A549 (cell line): ENCODE measurements around the gene SLC26A8. TPM values are rescaled to one million over a fixed set of nuclear protein-coding genes. Genes with fewer than 3 reads are reported as not detected.
A peak's percentile ranks its signal among the peaks of the same experiment; 100 is the strongest.

Source experiments
- ATAC-seq, 2 experiments: fragments of 200-7000 bp in 1 of 2; fragments of >200 bp in 1 of 2; cut with Nextera tagmentation in 1 of 2; cut with Tn5 transposase in 1 of 2; 3 replicates each; pipeline versions ENCODE4 v1.8.0 to v1.9.1; 2018 to 2020; ENCODE audit warnings: mild to moderate bottlenecking in 1 of 2, moderate library complexity in 1 of 2
- CTCF ChIA-PET: fragments of 300-600 bp; sonication (Branson Sonifier 250); formaldehyde crosslinking; extraction: SDS; loops from one replicate; lab custom pipeline; 2021; ENCODE audit warnings: antibody characterized with exemption, inconsistent platforms; lab: Yijun Ruan, JAX
- POLR2A ChIA-PET: fragments of 350-600 bp; formaldehyde crosslinking; extraction: SDS; loops from one replicate; lab custom pipeline; 2021; ENCODE audit warnings: antibody characterized with exemption, inconsistent platforms; lab: Yijun Ruan, JAX
- DNase-seq, 2 experiments: peaks; one replicate each; pipeline versions ENCODE4 v3.0.0 to v3.0.0-alpha.2; 2011 to 2016; ENCODE audit warnings: low read depth in 1 of 2, low spot score in 1 of 2
- FAIRE-seq: peaks from 2 replicates; lab custom pipeline; 2011; peaks lifted over from hg19 to GRCh38; lab: Jason Lieb, UNC
- H3K27ac ChIP-seq, 2 experiments: fragments of >200 bp; sonication (Bioruptor Twin); formaldehyde crosslinking; 3 replicates each; pipeline ENCODE4 v1.5.1; 2016 to 2017
- H3K4me1 ChIP-seq: fragments of >200 bp; sonication (Bioruptor Twin); formaldehyde crosslinking; 3 replicates; pipeline ENCODE4 v1.6.1; 2016
- H3K4me2 ChIP-seq: fragments of >200 bp; sonication (Bioruptor Twin); formaldehyde crosslinking; 3 replicates; pipeline ENCODE4 v1.6.1; 2016
- H3K4me3 ChIP-seq: fragments of >200 bp; sonication (Bioruptor Twin); formaldehyde crosslinking; 3 replicates; pipeline ENCODE4 v1.5.1; 2016
- H3K9me3 ChIP-seq: fragments of >200 bp; sonication (Bioruptor Twin); formaldehyde crosslinking; 3 replicates; pipeline ENCODE4 v1.6.1; 2016
- CBX8 ChIP-seq: fragments of 200-600 bp; sonication (generic); IDR thresholded peaks from 2 replicates; pipeline ENCODE4 v1.6.1; 2016
- EP300 ChIP-seq, 2 experiments: fragments of >200 bp; sonication (Bioruptor Twin); formaldehyde crosslinking; IDR thresholded peaks; 2 replicates in 1 of 2; 3 replicates in 1 of 2; pipeline ENCODE4 v1.6.1; 2016 to 2017
- FOXS1 ChIP-seq: fragments of 250-450 bp; sonication (Bioruptor Pico); IDR thresholded peaks from 2 replicates; pipeline ENCODE4 v1.5.0; 2020; ENCODE audit warnings: mild to moderate bottlenecking, moderate library complexity
- HDAC2 ChIP-seq: fragments of 200-600 bp; sonication (generic); IDR thresholded peaks from 2 replicates; pipeline ENCODE4 v1.6.1; 2016
- HOXB5 ChIP-seq: fragments of 250-450 bp; sonication (Bioruptor Pico); IDR thresholded peaks from 2 replicates; pipeline ENCODE4 v1.5.0; 2020; ENCODE audit warnings: mild to moderate bottlenecking, moderate library complexity
- JUN ChIP-seq, 2 experiments: fragments of >200 bp; sonication (Bioruptor Twin); formaldehyde crosslinking; IDR thresholded peaks; 2 replicates in 1 of 2; 3 replicates in 1 of 2; pipeline ENCODE4 v1.6.1; 2016 to 2017
- MAFK ChIP-seq: fragments of 450-650 bp; IDR thresholded peaks from 2 replicates; pipeline ENCODE4 v1.6.1; 2014; ENCODE audit not compliant: partially characterized antibody
- MYC ChIP-seq: IDR thresholded peaks from 2 replicates; pipeline ENCODE4 v1.6.1; 2012; ENCODE audit warnings: mild to moderate bottlenecking, inconsistent platforms, low read length, improper control_type of control experiment, borderline replicate concordance
- NFE2L2 ChIP-seq: fragments of 150-350 bp; conservative IDR thresholded peaks from 2 replicates; pipeline ENCODE4 v1.6.1; 2014; ENCODE audit warnings: low read length
- NPAS2 ChIP-seq: fragments of 250-450 bp; sonication (Bioruptor Pico); IDR thresholded peaks from 2 replicates; pipeline ENCODE4 v1.8.0; 2022; ENCODE audit warnings: mild to moderate bottlenecking, moderate library complexity, borderline replicate concordance
- POLR2A ChIP-seq: IDR thresholded peaks from 2 replicates; pipeline ENCODE4 v1.6.1; 2012; ENCODE audit warnings: mild to moderate bottlenecking, low read length
- RAD21 ChIP-seq, 2 experiments: fragments of >200 bp in 1 of 2; sonication (Bioruptor Twin) in 1 of 2; formaldehyde crosslinking in 1 of 2; IDR thresholded peaks in 1 of 2; conservative IDR thresholded peaks in 1 of 2; 2 replicates in 1 of 2; 3 replicates in 1 of 2; pipeline ENCODE4 v1.6.1; 2012 to 2018; ENCODE audit warnings: inconsistent platforms in 1 of 2
- SMC3 ChIP-seq: fragments of >200 bp; sonication (Bioruptor Twin); formaldehyde crosslinking; IDR thresholded peaks from 3 replicates; pipeline ENCODE4 v1.6.1; 2018; ENCODE audit warnings: inconsistent platforms
- SREBF2 ChIP-seq: fragments of 450-650 bp; IDR thresholded peaks from 2 replicates; pipeline ENCODE4 v1.6.1; 2014; ENCODE audit warnings: mild to moderate bottlenecking, moderate library complexity
- TFCP2L1 ChIP-seq: fragments of 250-450 bp; sonication (Bioruptor Pico); IDR thresholded peaks from 2 replicates; pipeline ENCODE4 v1.5.0; 2021; ENCODE audit warnings: mild to moderate bottlenecking
- TP53 ChIP-seq: fragments of 250-450 bp; sonication (Bioruptor Pico); IDR thresholded peaks from 2 replicates; pipeline ENCODE4 v1.5.0; 2021; ENCODE audit warnings: mild to moderate bottlenecking, moderate library complexity
- WGBS: methylation state at CpG from one replicate; pipeline ENCODE4 v1.1.6; 2017; ENCODE audit errors: missing lambda C conversion rate; 5-methylcytosine and 5-hydroxymethylcytosine counted together
- polyA plus RNA-seq, 4 experiments: library from polyadenylated mRNA; depleted of rRNA in 3 of 4; stranded (reverse); fragments of >200 nt; fragmentation: RNase III in 1 of 4; extraction: RNeasy Plus Mini Kit Qiagen cat#74134 plus additional on column Dnase treatment in 1 of 4; gene quantifications; 2 replicates in 3 of 4; 3 replicates in 1 of 4; pipeline ENCODE4 v1.2.3, GENCODE V29; 2011 to 2017
- TF ChIP-seq, protein P1 (sequence below): fragments of 450-650 bp; IDR thresholded peaks from 2 replicates; pipeline ENCODE4 v1.6.1; 2014; ENCODE audit warnings: antibody characterized with exemption
- TF ChIP-seq, protein P2 (sequence below): IDR thresholded peaks from 2 replicates; pipeline ENCODE4 v1.6.1; 2012
- TF ChIP-seq, protein P3 (sequence below): fragments of >200 bp; sonication (Bioruptor Twin); formaldehyde crosslinking; IDR thresholded peaks from 3 replicates; pipeline ENCODE4 v1.6.1; 2016
- TF ChIP-seq, protein P4 (sequence below): IDR thresholded peaks from 2 replicates; pipeline ENCODE4 v1.6.1; 2012; ENCODE audit warnings: low read depth, borderline replicate concordance
- TF ChIP-seq, protein P5 (sequence below): IDR thresholded peaks from 2 replicates; pipeline ENCODE4 v1.6.1; 2012

The SLC26A8 gene
- polyA plus RNA-seq, 2 of the 4 experiments (the other 2 are of a cell fraction): not detected

DNA sequence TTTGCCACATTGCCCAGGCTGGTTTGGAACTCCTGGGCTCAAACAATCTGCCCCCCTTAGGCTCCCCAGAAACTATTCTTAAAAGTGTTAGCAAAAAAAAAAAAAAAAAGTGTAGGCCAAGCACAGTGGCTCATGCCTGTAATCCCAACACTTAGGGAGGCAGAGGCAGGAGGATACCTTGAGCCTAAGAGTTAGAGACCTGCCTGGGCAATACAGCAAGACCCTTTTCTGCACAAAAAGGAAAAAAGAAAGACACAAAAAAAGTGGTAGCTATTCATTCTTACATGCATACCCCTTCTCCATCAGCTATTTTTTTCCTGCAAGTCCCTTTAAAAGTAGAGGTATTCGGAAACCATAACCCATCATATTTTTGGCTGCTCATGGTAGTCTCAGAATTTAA is 100.3 kb downstream of the SLC26A8 start (continued):
- TF ChIP-seq, protein P1, sequence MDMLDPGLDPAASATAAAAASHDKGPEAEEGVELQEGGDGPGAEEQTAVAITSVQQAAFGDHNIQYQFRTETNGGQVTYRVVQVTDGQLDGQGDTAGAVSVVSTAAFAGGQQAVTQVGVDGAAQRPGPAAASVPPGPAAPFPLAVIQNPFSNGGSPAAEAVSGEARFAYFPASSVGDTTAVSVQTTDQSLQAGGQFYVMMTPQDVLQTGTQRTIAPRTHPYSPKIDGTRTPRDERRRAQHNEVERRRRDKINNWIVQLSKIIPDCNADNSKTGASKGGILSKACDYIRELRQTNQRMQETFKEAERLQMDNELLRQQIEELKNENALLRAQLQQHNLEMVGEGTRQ: no peak
- no peak for TF ChIP-seq EP300 (IDR thresholded peaks at IDR 0.05)

DNA sequence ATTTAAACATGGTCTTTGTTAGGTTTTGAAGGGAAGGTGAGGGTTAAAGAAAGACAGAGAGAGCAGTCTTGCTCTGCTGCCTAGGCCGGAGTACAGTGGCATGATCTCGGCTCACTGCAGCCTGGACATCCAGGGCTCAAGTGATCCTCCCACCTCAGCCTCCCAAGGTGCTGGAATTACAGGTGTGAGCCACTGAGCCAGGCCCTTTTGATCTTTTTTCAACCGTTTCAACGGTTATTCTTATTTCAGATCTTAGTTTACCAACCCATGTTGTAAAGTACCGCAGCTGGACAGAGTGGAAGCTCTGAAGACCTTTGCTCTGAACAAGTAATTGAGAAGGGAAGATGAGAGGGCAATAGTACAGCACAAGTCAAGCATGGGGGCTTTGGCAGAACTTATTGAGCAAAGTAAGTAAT is 102.3 kb downstream of the SLC26A8 start:
- CTCF ChIA-PET: no interaction called here
- Histone ChIP-seq H3K4me2 (peak overlapping the region; percentile 92), H3K4me1 (peaks cover 27% of the 10 kb centered on the region; the same call in 2 of the 3 replicates), H3K9me3 (no peaks in the 10 kb centered on the region), H3K4me3 (peak overlapping the region; percentile 69), H3K27ac (peak overlapping the region; percentile 82 to 99; a peak in 4 of 6 replicates)
- FAIRE-seq: no peak
- WGBS: 66% methylated on average over 5 of the region's 5 CpGs
- ATAC-seq: no peak
- DNase-seq: no peak
- POLR2A ChIA-PET: interaction anchor here (2.6 kb wide), 1 partner anchor 106 kb away, joined by 13 read pairs; the partner anchor contains the start of gene MAPK14
- TF ChIP-seq CBX8 (no peak), TFCP2L1 (no peak), RAD21 (conservative IDR thresholded peaks at IDR 0.05 in 1 of 2, IDR thresholded peaks at IDR 0.05 in 1 of 2) (no peak), SREBF2 (no peak), FOXS1 (CRISPR knock-in tag) (no peak), HOXB5 (no peak), SMC3 (no peak), NFE2L2 (no peak), EP300 (IDR thresholded peaks at IDR 0.05) (no peak)
- TF ChIP-seq, protein P2, sequence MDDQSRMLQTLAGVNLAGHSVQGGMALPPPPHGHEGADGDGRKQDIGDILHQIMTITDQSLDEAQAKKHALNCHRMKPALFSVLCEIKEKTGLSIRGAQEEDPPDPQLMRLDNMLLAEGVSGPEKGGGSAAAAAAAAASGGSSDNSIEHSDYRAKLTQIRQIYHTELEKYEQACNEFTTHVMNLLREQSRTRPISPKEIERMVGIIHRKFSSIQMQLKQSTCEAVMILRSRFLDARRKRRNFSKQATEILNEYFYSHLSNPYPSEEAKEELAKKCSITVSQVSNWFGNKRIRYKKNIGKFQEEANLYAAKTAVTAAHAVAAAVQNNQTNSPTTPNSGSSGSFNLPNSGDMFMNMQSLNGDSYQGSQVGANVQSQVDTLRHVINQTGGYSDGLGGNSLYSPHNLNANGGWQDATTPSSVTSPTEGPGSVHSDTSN: no peak
- TF ChIP-seq, protein P3, sequence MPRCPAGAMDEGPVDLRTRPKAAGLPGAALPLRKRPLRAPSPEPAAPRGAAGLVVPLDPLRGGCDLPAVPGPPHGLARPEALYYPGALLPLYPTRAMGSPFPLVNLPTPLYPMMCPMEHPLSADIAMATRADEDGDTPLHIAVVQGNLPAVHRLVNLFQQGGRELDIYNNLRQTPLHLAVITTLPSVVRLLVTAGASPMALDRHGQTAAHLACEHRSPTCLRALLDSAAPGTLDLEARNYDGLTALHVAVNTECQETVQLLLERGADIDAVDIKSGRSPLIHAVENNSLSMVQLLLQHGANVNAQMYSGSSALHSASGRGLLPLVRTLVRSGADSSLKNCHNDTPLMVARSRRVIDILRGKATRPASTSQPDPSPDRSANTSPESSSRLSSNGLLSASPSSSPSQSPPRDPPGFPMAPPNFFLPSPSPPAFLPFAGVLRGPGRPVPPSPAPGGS: no peak

DNA sequence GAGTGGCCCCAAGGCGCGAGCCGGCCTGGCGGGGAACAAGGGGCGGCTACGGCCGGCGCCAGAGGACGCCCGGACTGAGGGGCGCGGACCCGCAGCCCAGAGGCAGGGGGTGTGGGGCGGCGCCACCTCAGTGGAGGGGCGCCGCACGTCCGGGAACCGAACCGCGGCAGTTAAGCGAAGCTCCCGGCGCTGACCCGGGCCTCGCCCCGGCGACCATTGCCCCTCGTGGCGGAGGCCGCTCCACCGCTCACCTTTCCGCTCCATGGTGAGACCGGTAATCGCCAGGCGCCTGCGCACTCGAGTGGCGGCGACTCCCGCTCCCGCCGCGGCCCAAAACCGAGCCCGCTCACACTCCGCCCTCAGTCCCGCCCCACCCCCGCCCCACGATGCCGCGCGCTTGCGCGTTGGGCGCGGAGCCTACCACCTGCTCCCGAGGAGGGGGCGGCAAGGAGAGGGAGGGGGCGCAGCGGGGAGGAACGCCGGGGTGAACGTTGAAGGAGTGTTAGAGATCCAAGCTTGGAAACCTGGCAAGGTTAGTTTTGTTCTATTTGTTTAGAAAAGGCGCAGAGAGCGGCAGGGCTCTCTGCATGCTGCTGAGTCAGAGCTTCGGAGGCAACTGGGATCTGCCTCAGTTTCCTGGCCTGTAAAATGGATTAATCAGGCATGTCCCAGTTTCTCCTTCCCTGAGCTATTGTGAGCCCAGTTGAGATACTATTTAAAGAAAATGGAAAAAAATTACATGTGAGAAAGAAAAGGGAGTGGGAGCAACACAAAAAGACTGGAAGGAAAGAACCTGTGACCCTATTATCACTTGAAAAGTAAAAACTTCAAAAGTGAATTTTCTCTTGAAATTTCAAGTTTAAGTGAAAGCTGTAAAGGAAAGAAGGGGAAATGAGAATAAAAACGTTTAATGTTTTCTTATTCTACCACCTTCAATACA is 103.4 kb downstream of the SLC26A8 start, which contains the start of gene SRPK1:
SRPK1 (minus strand) TSS at position 306 of the 940 bp plus-strand sequence; CDS start at position 264, 42 bp downstream.
- peak; percentile 95 for ATAC-seq
- POLR2A ChIA-PET: interaction anchor here (0.9 to 2.6 kb wide), 2 partner anchors 107 to 204 kb away, joined by 3 to 13 read pairs; partner anchors contain the start of gene MAPK14
- no peak for TF ChIP-seq NPAS2
- TF ChIP-seq POLR2A: peak; percentile 87
- no peak for TF ChIP-seq NFE2L2
- TF ChIP-seq, protein P4, sequence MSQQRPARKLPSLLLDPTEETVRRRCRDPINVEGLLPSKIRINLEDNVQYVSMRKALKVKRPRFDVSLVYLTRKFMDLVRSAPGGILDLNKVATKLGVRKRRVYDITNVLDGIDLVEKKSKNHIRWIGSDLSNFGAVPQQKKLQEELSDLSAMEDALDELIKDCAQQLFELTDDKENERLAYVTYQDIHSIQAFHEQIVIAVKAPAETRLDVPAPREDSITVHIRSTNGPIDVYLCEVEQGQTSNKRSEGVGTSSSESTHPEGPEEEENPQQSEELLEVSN: peak; percentile 61
- TF ChIP-seq MAFK: peak; percentile 47
- peak in 1 of 2 experiments; percentile 66; a peak in 1 of 5 replicates for TF ChIP-seq JUN (IDR thresholded peaks at IDR 0.05)
- 0 out of 2 replicates have a peak, but pooled peaks have one; percentile 30 for TF ChIP-seq TFCP2L1
- TF ChIP-seq MYC: peak; percentile 41; the same call in 1 of the 2 replicates
- TF ChIP-seq TP53 (CRISPR knock-in tag): no peak
- TF ChIP-seq, protein P5, sequence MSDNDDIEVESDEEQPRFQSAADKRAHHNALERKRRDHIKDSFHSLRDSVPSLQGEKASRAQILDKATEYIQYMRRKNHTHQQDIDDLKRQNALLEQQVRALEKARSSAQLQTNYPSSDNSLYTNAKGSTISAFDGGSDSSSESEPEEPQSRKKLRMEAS: peak; percentile 79
- TF ChIP-seq HDAC2: peak; percentile 71; the same call in 1 of the 2 replicates
- TF ChIP-seq, all 56 proteins: peak for 8
- Histone ChIP-seq H3K9me3 (no peaks in the 10 kb centered on the region), H3K27ac (peak within 1 kb of the TSS; percentile 82 to 99), H3K4me1 (peaks cover 27% of the 10 kb centered on the region; the same call in 2 of the 3 replicates), H3K4me2 (peak within 1 kb of the TSS; percentile 95), H3K4me3 (peak within 1 kb of the TSS; percentile 69)
- 2% methylated on average over 4 of the region's 69 CpGs for WGBS
- no peak for FAIRE-seq
- CTCF ChIA-PET: interaction anchor here (0.7 to 0.9 kb wide), 2 partner anchors 18 to 174 kb away, joined by 3 read pairs; no protein-coding TSS in a partner anchor
- DNase-seq: peak; percentile 71 to 88
